ENCODE data around the gene AGPAT3.

Gene AGPAT3

GRCh38 chr21:44027607-44028286, 162.7 kb downstream of the AGPAT3 start (continued):
- TF ChIP-seq ZNF837 (tag by site-specific recombination; IDR thresholded peaks at IDR 0.05): no peak
- TF ChIP-seq ZNF513 (tag by site-specific recombination; IDR thresholded peaks at IDR 0.05): no peak
- no peak for TF ChIP-seq ZNF138 (tag by site-specific recombination; IDR thresholded peaks at IDR 0.05; ENCODE audit: borderline replicate concordance)
- no peak for TF ChIP-seq FEZF1 (tag by site-specific recombination; IDR thresholded peaks at IDR 0.05)
- no peak for TF ChIP-seq KLF10 (tag by site-specific recombination; IDR thresholded peaks at IDR 0.05)
- TF ChIP-seq ZNF629 (tag by site-specific recombination; IDR thresholded peaks at IDR 0.05): no peak
- no peak for TF ChIP-seq ZNF48 (tag by site-specific recombination; IDR thresholded peaks at IDR 0.05)
- no peak for TF ChIP-seq SETDB1 (IDR thresholded peaks at IDR 0.05; ENCODE audit: insufficient read length, low read length)
- no peak for TF ChIP-seq ZNF214 (tag by site-specific recombination; IDR thresholded peaks at IDR 0.05; ENCODE audit: borderline replicate concordance)
- TF ChIP-seq PRDM1 (tag by site-specific recombination; IDR thresholded peaks at IDR 0.05): no peak
- TF ChIP-seq TRIM28 (IDR thresholded peaks at IDR 0.05; ENCODE audit: borderline replicate concordance, low read length): no peak
- no peak for TF ChIP-seq ZNF670 (tag by site-specific recombination; IDR thresholded peaks at IDR 0.05; ENCODE audit: low read depth)
- TF ChIP-seq BCL11A (tag by site-specific recombination; IDR thresholded peaks at IDR 0.05; ENCODE audit: low read depth): 0 out of 2 replicates have a peak, but pooled peaks have one; percentile 9
- no peak for TF ChIP-seq ZNF18 (tag by site-specific recombination; IDR thresholded peaks at IDR 0.05)
- TF ChIP-seq ZNF600 (tag by site-specific recombination; IDR thresholded peaks at IDR 0.05): 0 out of 2 replicates have a peak, but pooled peaks have one; percentile 19
- TF ChIP-seq ZSCAN30 (tag by site-specific recombination; IDR thresholded peaks at IDR 0.05): no peak
- no peak for TF ChIP-seq KLF17 (tag by site-specific recombination; IDR thresholded peaks at IDR 0.05)
- TF ChIP-seq ZNF596 (tag by site-specific recombination; IDR thresholded peaks at IDR 0.05): no peak
- TF ChIP-seq ZBTB48 (tag by site-specific recombination; IDR thresholded peaks at IDR 0.05): no peak
- no peak for TF ChIP-seq ZNF362 (tag by site-specific recombination; IDR thresholded peaks at IDR 0.05)
- TF ChIP-seq SP3 (tag by site-specific recombination; IDR thresholded peaks at IDR 0.05): no peak
- TF ChIP-seq SALL2 (tag by site-specific recombination; IDR thresholded peaks at IDR 0.05; ENCODE audit: borderline replicate concordance): no peak
- no peak for TF ChIP-seq ZNF19 (tag by site-specific recombination; IDR thresholded peaks at IDR 0.05; ENCODE audit: low read depth)
- TF ChIP-seq ZBTB1 (tag by site-specific recombination; IDR thresholded peaks at IDR 0.05): no peak
- TF ChIP-seq ZNF324 (tag by site-specific recombination; IDR thresholded peaks at IDR 0.05): no peak
- no peak for TF ChIP-seq ZNF354C (tag by site-specific recombination; IDR thresholded peaks at IDR 0.05; ENCODE audit: borderline replicate concordance, low read depth)
- TF ChIP-seq ZNF558 (tag by site-specific recombination; IDR thresholded peaks at IDR 0.05): no peak
